Measurements from ENCODE around the gene TOM1.

Gene TOM1

GRCh38 chr22:35313311-35314121, 13.8 kb downstream of the TOM1 start:
- no peak for TF ChIP-seq POLR2AphosphoS5 (IDR thresholded peaks at IDR 0.05; ENCODE audit: low read depth, low read length)
- TF ChIP-seq TAF1 (IDR thresholded peaks at IDR 0.05; ENCODE audit: borderline replicate concordance, insufficient read depth, low read length) = no peak
- TF ChIP-seq FOXP2 (optimal IDR thresholded peaks at IDR 0.05; ENCODE audit: borderline replicate concordance, extremely low read depth, extremely low read length, insufficient read depth) = no peak
- TF ChIP-seq SIN3A (IDR thresholded peaks at IDR 0.05; ENCODE audit: borderline replicate concordance, insufficient read depth, low read length) = no peak
- TF ChIP-seq REST (IDR thresholded peaks at IDR 0.05; ENCODE audit: insufficient read depth in 1 of 2, low read depth in 2 of 2, low read length in 2 of 2) = no peak

GRCh38 chr22:35314161-35314942, 14.7 kb downstream of the TOM1 start:
- no peak for TF ChIP-seq SIN3A (IDR thresholded peaks at IDR 0.05; ENCODE audit: borderline replicate concordance, insufficient read depth, low read length)
- TF ChIP-seq REST (IDR thresholded peaks at IDR 0.05; ENCODE audit: insufficient read depth in 1 of 2, low read depth in 2 of 2, low read length in 2 of 2) = no peak
- no peak for TF ChIP-seq TAF1 (IDR thresholded peaks at IDR 0.05; ENCODE audit: borderline replicate concordance, insufficient read depth, low read length)
- TF ChIP-seq POLR2AphosphoS5 (IDR thresholded peaks at IDR 0.05; ENCODE audit: low read depth, low read length) = no peak
- TF ChIP-seq FOXP2 (optimal IDR thresholded peaks at IDR 0.05; ENCODE audit: borderline replicate concordance, extremely low read depth, extremely low read length, insufficient read depth) = no peak

GRCh38 chr22:35315141-35315854, 15.6 kb downstream of the TOM1 start:
- no peak for TF ChIP-seq FOXP2 (optimal IDR thresholded peaks at IDR 0.05; ENCODE audit: borderline replicate concordance, extremely low read depth, extremely low read length, insufficient read depth)

- no peak for TF ChIP-seq POLR2AphosphoS5 (IDR thresholded peaks at IDR 0.05; ENCODE audit: low read depth, low read length)
Measured at GRCh38 chr22:35315855-35316745, 16.4 kb downstream of the TOM1 start.

GRCh38 chr22:35316751-35317150, 17.1 kb downstream of the TOM1 start:
- TF ChIP-seq FOXP2 (optimal IDR thresholded peaks at IDR 0.05; ENCODE audit: borderline replicate concordance, extremely low read depth, extremely low read length, insufficient read depth) (no peak), TAF1 (IDR thresholded peaks at IDR 0.05; ENCODE audit: borderline replicate concordance, insufficient read depth, low read length) (no peak), SIN3A (IDR thresholded peaks at IDR 0.05; ENCODE audit: borderline replicate concordance, insufficient read depth, low read length) (no peak), POLR2AphosphoS5 (IDR thresholded peaks at IDR 0.05; ENCODE audit: low read depth, low read length) (no peak), REST (IDR thresholded peaks at IDR 0.05; ENCODE audit: insufficient read depth in 1 of 2, low read depth in 2 of 2, low read length in 2 of 2) (no peak)

Measured in PFSK-1 (cell line).